Fibroblast of lung (primary cell): ENCODE data around the gene WNK2.

ENCODE experiments used
- CTCF ChIP-seq, 2 donors: IDR thresholded peaks in 1 of 2; conservative IDR thresholded peaks in 1 of 2; 1 replicate in 1 of 2; 2 replicates in 1 of 2; pipeline ENCODE4 v1.5.1; 2011 to 2012; ENCODE audit warnings: low read length in 2 of 2, control low read depth in 1 of 2, inconsistent platforms in 1 of 2, low read depth in 1 of 2, mild to moderate bottlenecking in 1 of 2
- EZH2 ChIP-seq: IDR thresholded peaks from 2 replicates; pipeline ENCODE4 v1.5.1; 2012; ENCODE audit warnings: low read length, control low read depth, mild to moderate bottlenecking; ENCODE audit errors: missing control alignments

- TF ChIP-seq CTCF (conservative IDR thresholded peaks at IDR 0.05 in 1 of 2, IDR thresholded peaks at IDR 0.05 in 1 of 2; ENCODE audit: low read depth in 1 of 2, low read length in 2 of 2): no peak
- no peak for TF ChIP-seq EZH2
Measured at GRCh38 chr9:93240891-93241334, 57.0 kb downstream of the WNK2 start.
